MCF 10A (cell line): ENCODE measurements around the gene LPP. TPM values are rescaled to one million over a fixed set of nuclear protein-coding genes. Genes with fewer than 3 reads are reported as not detected.

ENCODE experiments used
- BruUV-seq: library from RNA; stranded (reverse); fragments of 400-500 nt; replicated peaks from 2 replicates; lab custom pipeline; 2021; lab: Mats Ljungman, UMichigan
- CTCF ChIA-PET: fragments of 300-600 bp; sonication (Branson Sonifier 250); formaldehyde crosslinking; extraction: SDS; loops from one replicate; lab custom pipeline; 2021; ENCODE audit warnings: antibody characterized with exemption, inconsistent platforms; lab: Yijun Ruan, JAX
- POLR2A ChIA-PET: fragments of 300-600, 350-650 bp; sonication (Branson Sonifier 250); formaldehyde crosslinking; extraction: SDS; loops from one replicate; lab custom pipeline; 2020; ENCODE audit warnings: antibody characterized with exemption, inconsistent platforms; lab: Yijun Ruan, JAX
- DNase-seq: peaks from one replicate; pipeline ENCODE4 v3.0.0-alpha.2; 2018; ENCODE audit not compliant: unreplicated experiment
- H3K27ac Mint-ChIP-seq: one replicate; pipeline ENCODE4 v1.8.0; 2022; ENCODE audit warnings: mild to moderate bottlenecking, low read depth, mixed read lengths; ENCODE audit not compliant: unreplicated experiment
- H3K27me3 Mint-ChIP-seq: one replicate; pipeline ENCODE4 v1.8.0; 2022; ENCODE audit warnings: mixed read lengths; ENCODE audit not compliant: insufficient read depth, unreplicated experiment
- H3K36me3 Mint-ChIP-seq: one replicate; pipeline ENCODE4 v1.8.0; 2022; ENCODE audit warnings: mild to moderate bottlenecking, moderate library complexity, mixed read lengths; ENCODE audit not compliant: insufficient read depth, unreplicated experiment
- H3K4me1 Mint-ChIP-seq: one replicate; pipeline ENCODE4 v1.8.0; 2022; ENCODE audit warnings: mixed read lengths; ENCODE audit not compliant: insufficient read depth, unreplicated experiment
- H3K4me3 Mint-ChIP-seq: one replicate; pipeline ENCODE4 v1.8.0; 2022; ENCODE audit warnings: mild to moderate bottlenecking, moderate library complexity, mixed read lengths; ENCODE audit not compliant: unreplicated experiment
- H3K9me3 Mint-ChIP-seq: one replicate; pipeline ENCODE4 v1.8.0; 2022; ENCODE audit warnings: mixed read lengths; ENCODE audit not compliant: unreplicated experiment
- CTCF ChIP-seq: fragments of 200-600 bp; IDR thresholded peaks from one replicate; pipeline ENCODE4 v1.8.0; 2022; ENCODE audit warnings: antibody characterized with exemption, mild to moderate bottlenecking; ENCODE audit not compliant: unreplicated experiment
- intact Hi-C: fragments of 100-400 bp; cut with micrococcal nuclease; formaldehyde crosslinking; loops from 2 replicates; pipeline ENCODE4 v1.14.1; 2022
- total RNA-seq: library from RNA; stranded (reverse); gene quantifications from 2 replicates; pipeline ENCODE4 v1.2.3, GENCODE V29; 2022

Gene LPP
- total RNA-seq, 1 experiment from 2014 or later, result 117 TPM

- intact Hi-C loops, result no loop called here
- Mint-ChIP-seq H3K27me3 (no peaks in the 10 kb centered on the region), H3K27ac (no peak overlapping the region), H3K4me3 (no peak overlapping the region), H3K36me3 (peaks cover 11% of the 10 kb centered on the region), H3K4me1 (peaks cover 13% of the 10 kb centered on the region), H3K9me3 (no peaks in the 10 kb centered on the region)
- no TSS peak for BruUV-seq
- TF ChIP-seq CTCF, result no peak
- no peak for DNase-seq
- CTCF ChIA-PET, result no interaction called here
- POLR2A ChIA-PET, result no interaction called here
Observed at GRCh38 chr3:188171682-188172467, 17.9 kb downstream of the LPP start.

- ChIA-PET POLR2A (interaction anchor here (0.7 kb wide), 1 partner anchor 8 kb away, joined by 3 read pairs; no protein-coding TSS in a partner anchor), CTCF (no interaction called here)
- peaks cover 22% of the 10 kb centered on the region for H3K36me3 Mint-ChIP-seq
- intact Hi-C loops, result no loop called here
- no peaks in the 10 kb centered on the region for H3K9me3 Mint-ChIP-seq
- no peak overlapping the region for H3K4me3 Mint-ChIP-seq
- no peak for TF ChIP-seq CTCF
- H3K27ac Mint-ChIP-seq, result no peak overlapping the region
- no peaks in the 10 kb centered on the region for H3K27me3 Mint-ChIP-seq
- H3K4me1 Mint-ChIP-seq, result peaks cover 13% of the 10 kb centered on the region
- BruUV-seq, result no TSS peak
- DNase-seq, result no peak
Observed at GRCh38 chr3:188174317-188175044, 20.5 kb downstream of the LPP start.

GRCh38 chr3:188176476-188176875 lies 22.5 kb downstream of the LPP start:
- DNase-seq, result no peak
- TF ChIP-seq CTCF, result no peak
- H3K9me3 Mint-ChIP-seq, result no peaks in the 10 kb centered on the region
- ChIA-PET POLR2A (interaction anchor here (0.9 kb wide), 1 partner anchor 11 kb away, joined by 3 read pairs; no protein-coding TSS in a partner anchor), CTCF (interaction anchor here (0.7 kb wide), 2 partner anchors 12 to 99 kb away, joined by 3 to 6 read pairs; no protein-coding TSS in a partner anchor)
- H3K4me1 Mint-ChIP-seq, result peaks cover 7% of the 10 kb centered on the region
- no peaks in the 10 kb centered on the region for H3K27me3 Mint-ChIP-seq
- peaks cover 22% of the 10 kb centered on the region for H3K36me3 Mint-ChIP-seq
- no peak overlapping the region for H3K4me3 Mint-ChIP-seq
- no peak overlapping the region for H3K27ac Mint-ChIP-seq
- intact Hi-C loops, result no loop called here
- no TSS peak for BruUV-seq

GRCh38 chr3:188176884-188177283 lies 22.9 kb downstream of the LPP start:
- BruUV-seq, result no TSS peak
- peaks cover 6% of the 10 kb centered on the region for H3K4me1 Mint-ChIP-seq
- ChIA-PET CTCF (interaction anchor here (0.7 kb wide), 3 partner anchors 12 to 778 kb away, joined by 3 to 6 read pairs (median 3); no protein-coding TSS in a partner anchor), POLR2A (interaction anchor here (0.9 kb wide), 1 partner anchor 10 kb away, joined by 3 read pairs; no protein-coding TSS in a partner anchor)
- H3K4me3 Mint-ChIP-seq, result no peak overlapping the region
- no peaks in the 10 kb centered on the region for H3K9me3 Mint-ChIP-seq
- H3K27ac Mint-ChIP-seq, result no peak overlapping the region
- no peak for TF ChIP-seq CTCF
- intact Hi-C loops, result no loop called here
- peaks cover 22% of the 10 kb centered on the region for H3K36me3 Mint-ChIP-seq
- no peaks in the 10 kb centered on the region for H3K27me3 Mint-ChIP-seq
- no peak for DNase-seq
